Measurements from ENCODE around the gene CTBP2. TPM values are rescaled to one million over a fixed set of nuclear protein-coding genes. Genes with fewer than 3 reads are reported as not detected.

The CTBP2 gene
- total RNA-seq, 4 donors from 2014 or later = 41.8 to 55.9 (median 47.1) TPM

GRCh38 chr10:125029584-125030242, 130.7 kb downstream of the CTBP2 start:
- peaks cover 8 to 44% (median 10%) of the 10 kb centered on the region in 3 donors for H3K4me1 ChIP-seq
- intact Hi-C loops (cut with DNase I) = no loop called here
- no peaks in the 10 kb centered on the region for H3K9me3 ChIP-seq
- WGBS, 2 donors = 48 to 74% methylated on average over 6 to 7 of the region's 7 CpGs
- no peak overlapping the region for H3K4me3 ChIP-seq
- peaks cover 6 to 46% (median 11%) of the 10 kb centered on the region in 3 donors for H3K36me3 ChIP-seq
- TF ChIP-seq POLR2A (IDR thresholded peaks at IDR 0.05) (no peak), CTCF (IDR thresholded peaks at IDR 0.05) (no peak)
- DNase-seq = no peak
- no peaks in the 10 kb centered on the region for H3K27me3 ChIP-seq
- peak overlapping the region in 2 of 4 donors; percentile 32 to 37 for H3K27ac ChIP-seq

- Histone ChIP-seq H3K4me3 (no peak overlapping the region), H3K27ac (peak overlapping the region; percentile 6 to 14 (median 10)), H3K4me1 (peaks cover 13 to 59% (median 13%) of the 10 kb centered on the region in 3 donors), H3K36me3 (peaks cover 6 to 42% (median 11%) of the 10 kb centered on the region in 3 donors), H3K27me3 (no peaks in the 10 kb centered on the region), H3K9me3 (no peaks in the 10 kb centered on the region)
- intact Hi-C loops (cut with DNase I) = no loop called here
- WGBS, 2 donors = 63 to 67% methylated on average over 10 to 14 of the region's 17 CpGs
- no peak for DNase-seq
- no peak for TF ChIP-seq POLR2A (IDR thresholded peaks at IDR 0.05)
- TF ChIP-seq CTCF (IDR thresholded peaks at IDR 0.05) = no peak
These were observed 132.2 kb downstream of the CTBP2 start for GRCh38 chr10:125027871-125028869.

GRCh38 chr10:125026974-125027735, 133.2 kb downstream of the CTBP2 start:
- WGBS, 2 donors = 93 to 94% methylated on average over 7 to 12 of the region's 40 CpGs
- intact Hi-C loops (cut with DNase I) = no loop called here
- H3K27ac ChIP-seq = no peak overlapping the region
- peaks cover 6 to 43% (median 11%) of the 10 kb centered on the region in 3 donors for H3K36me3 ChIP-seq
- DNase-seq = no peak
- no peaks in the 10 kb centered on the region for H3K9me3 ChIP-seq
- TF ChIP-seq POLR2A (IDR thresholded peaks at IDR 0.05) = no peak
- TF ChIP-seq CTCF (IDR thresholded peaks at IDR 0.05) = no peak
- no peaks in the 10 kb centered on the region for H3K27me3 ChIP-seq
- H3K4me1 ChIP-seq = peaks cover 13 to 53% (median 13%) of the 10 kb centered on the region in 3 donors
- no peak overlapping the region for H3K4me3 ChIP-seq

- Histone ChIP-seq H3K27ac (no peak overlapping the region), H3K9me3 (no peaks in the 10 kb centered on the region), H3K4me1 (peaks cover 13 to 53% (median 13%) of the 10 kb centered on the region in 3 donors), H3K27me3 (no peaks in the 10 kb centered on the region), H3K4me3 (no peak overlapping the region), H3K36me3 (peaks cover 6 to 52% (median 16%) of the 10 kb centered on the region in 3 donors)
- no peak for DNase-seq
- intact Hi-C loops (cut with DNase I) = no loop called here
- TF ChIP-seq CTCF (IDR thresholded peaks at IDR 0.05) = no peak
- TF ChIP-seq POLR2A (IDR thresholded peaks at IDR 0.05) = no peak
- WGBS, 2 donors = 82 to 98% methylated on average over 9 to 13 of the region's 51 CpGs
These were observed 134.1 kb downstream of the CTBP2 start for GRCh38 chr10:125026036-125026931.
